ENCODE results near the gene PLEKHA6. TPM values are rescaled to one million over a fixed set of nuclear protein-coding genes. Genes with fewer than 3 reads are reported as not detected.

The PLEKHA6 gene
- total and polyA plus RNA-seq, 2 of the 8 experiments (the other 6 are each of a cell fraction or from before 2014, with no cell fraction given), result 4.8 to 20.2 TPM

DNA sequence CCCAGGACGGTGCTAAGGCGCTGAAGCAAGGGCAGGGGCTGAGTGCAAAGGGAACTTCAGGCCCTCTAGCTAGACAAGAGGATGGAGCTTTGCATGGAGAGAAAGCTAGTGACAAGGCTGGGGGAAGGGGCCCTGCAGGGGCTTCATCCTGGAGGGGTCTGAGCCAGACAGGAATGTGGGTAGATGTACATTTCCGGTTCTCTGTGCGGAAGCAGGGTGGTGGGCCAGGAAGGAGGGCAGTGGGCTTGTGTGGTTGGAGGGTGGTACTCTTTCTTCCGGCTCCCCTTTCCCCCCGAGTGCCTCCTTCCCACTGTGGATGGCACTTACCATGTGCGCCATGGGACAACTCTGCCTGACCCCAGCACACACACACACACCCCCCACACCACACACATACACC, 165.0 kb downstream of the PLEKHA6 start:
- H3K4ac ChIP-seq (replicated peaks; ENCODE audit: insufficient read length, low read depth, low read length), result no peak overlapping the region

More for the DNA sequence above, 165.0 kb downstream of the PLEKHA6 start:
- Histone ChIP-seq H4K8ac (ENCODE audit: extremely low read depth, insufficient read depth, low read length) (peak overlapping the region; percentile 9; the same call in 1 of the 2 replicates), H3K4me2 (ENCODE audit: insufficient read depth in 1 of 2, low read depth in 2 of 2, low read length in 2 of 2) (no peak overlapping the region), H3K9ac (replicated peaks in 1 of 4; ENCODE audit: extremely low read depth in 1 of 4, low read depth in 3 of 4, low read length in 3 of 4) (no peak overlapping the region), H3K27me3 (replicated peaks in 1 of 4; ENCODE audit: control insufficient read depth in 3 of 4, extremely low read depth in 1 of 4, insufficient read depth in 3 of 4, low read length in 3 of 4) (peaks cover 0 to 5% (median 2%) of the 10 kb centered on the region in 4 experiments; a peak in 2 of 7 replicates), H4K20me1 (replicated peaks in 1 of 2; ENCODE audit: control insufficient read depth in 1 of 2, insufficient read depth in 2 of 2, low read length in 2 of 2) (peaks cover 0 to 6% of the 10 kb centered on the region in 2 experiments), H3K56ac (replicated peaks; ENCODE audit: insufficient read length, low read depth, low read length) (peak overlapping the region; percentile 100), H3K4me3 (ENCODE audit: extremely low read depth in 1 of 4, insufficient read depth in 2 of 4, low read depth in 3 of 4, low read length in 4 of 4) (no peak overlapping the region), H2BK12ac (ENCODE audit: low read depth, low read length) (peak overlapping the region; percentile 5; the same call in 1 of the 2 replicates), H2AK5ac (ENCODE audit: low read depth, low read length) (peak overlapping the region; percentile 9; the same call in 1 of the 2 replicates), H2AFZ (ENCODE audit: low read length) (no peak overlapping the region), H3K14ac (ENCODE audit: insufficient read length) (no peak overlapping the region), H3K27ac (ENCODE audit: low read depth, low read length) (no peak overlapping the region), H3K79me1 (ENCODE audit: low read depth, low read length) (peaks cover 5% of the 10 kb centered on the region), H4K91ac (replicated peaks; ENCODE audit: insufficient read length, low read length) (peak overlapping the region; percentile 61), H3K23ac (ENCODE audit: insufficient read length) (no peak overlapping the region), H3K4me1 (replicated peaks in 1 of 4; ENCODE audit: control insufficient read depth in 3 of 4, insufficient read depth in 4 of 4, low read length in 3 of 4) (peaks cover 0 to 5% (median 0%) of the 10 kb centered on the region in 4 experiments; a peak in 3 of 7 replicates), H3K18ac (ENCODE audit: extremely low read depth, low read length) (no peak overlapping the region), H3K36me3 (ENCODE audit: control insufficient read depth in 2 of 4, insufficient read depth in 4 of 4, low read length in 3 of 4) (no peaks in the 10 kb centered on the region; a peak in 1 of 8 replicates), H2BK5ac (ENCODE audit: low read depth, low read length) (no peak overlapping the region), H2BK15ac (ENCODE audit: low read length) (no peak overlapping the region), H3K23me2 (ENCODE audit: low read depth, low read length) (peaks cover 7% of the 10 kb centered on the region), H2BK120ac (replicated peaks; ENCODE audit: low read depth, low read length) (no peak overlapping the region), H3K9me3 (ENCODE audit: insufficient read depth in 2 of 2, low read depth in 1 of 2, low read length in 1 of 2) (no peaks in the 10 kb centered on the region), H3K79me2 (ENCODE audit: control insufficient read depth in 1 of 2, insufficient read depth in 2 of 2, low read length in 2 of 2) (no peaks in the 10 kb centered on the region), H2BK20ac (ENCODE audit: low read length) (0 out of 2 replicates have a peak overlapping the region, but pooled peaks have one; percentile 2), H4K5ac (ENCODE audit: insufficient read length, low read depth, low read length) (no peak overlapping the region)
- TF ChIP-seq HDAC2 (IDR thresholded peaks at IDR 0.05; ENCODE audit: borderline replicate concordance in 1 of 2, low read depth in 2 of 2, low read length in 2 of 2), result no peak
- TF ChIP-seq, protein P1, sequence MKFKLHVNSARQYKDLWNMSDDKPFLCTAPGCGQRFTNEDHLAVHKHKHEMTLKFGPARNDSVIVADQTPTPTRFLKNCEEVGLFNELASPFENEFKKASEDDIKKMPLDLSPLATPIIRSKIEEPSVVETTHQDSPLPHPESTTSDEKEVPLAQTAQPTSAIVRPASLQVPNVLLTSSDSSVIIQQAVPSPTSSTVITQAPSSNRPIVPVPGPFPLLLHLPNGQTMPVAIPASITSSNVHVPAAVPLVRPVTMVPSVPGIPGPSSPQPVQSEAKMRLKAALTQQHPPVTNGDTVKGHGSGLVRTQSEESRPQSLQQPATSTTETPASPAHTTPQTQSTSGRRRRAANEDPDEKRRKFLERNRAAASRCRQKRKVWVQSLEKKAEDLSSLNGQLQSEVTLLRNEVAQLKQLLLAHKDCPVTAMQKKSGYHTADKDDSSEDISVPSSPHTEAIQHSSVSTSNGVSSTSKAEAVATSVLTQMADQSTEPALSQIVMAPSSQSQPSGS (IDR thresholded peaks at IDR 0.05; ENCODE audit: low read length), result no peak
- ChIA-PET CTCF (ENCODE audit: partially characterized antibody) (interaction anchor here (0.6 to 7.0 kb wide), 9 partner anchors 10 to 201 kb away, joined by 3 to 73 read pairs (median 4); partner anchors contain the start of genes GOLT1A and REN), POLR2A (ENCODE audit: partially characterized antibody) (interaction anchor here (0.7 to 1.8 kb wide), 2 partner anchors 10 to 19 kb away, joined by 3 to 8 read pairs; partner anchors contain the start of gene GOLT1A)
- DNase-seq (ENCODE audit: low read depth in 1 of 2, low spot score in 2 of 2) (no peak), FAIRE-seq (no peak)
- 96% methylated on average over 7 of the region's 7 CpGs; no CpG with 5 or more reads in 1 of the 2 experiments for WGBS, 2 experiments (ENCODE audit: extremely low coverage in 1 of 2, insufficient coverage in 1 of 2, insufficient read length in 1 of 2, insufficient replicate concordance in 2 of 2, low coverage in 1 of 2, low lambda C conversion rate in 2 of 2, missing lambda C conversion rate in 1 of 2)
